ENCODE measurements around the gene MFAP3L. TPM values are rescaled to one million over a fixed set of nuclear protein-coding genes. Genes with fewer than 3 reads are reported as not detected.

The MFAP3L gene
- total RNA-seq: 1 to 10 TPM; 3.4 to 5.3 TPM
- polyA plus RNA-seq: 1 to 10 TPM in 1 of 2 donors, under 1 TPM in 1; 0.87 to 1.4 TPM
- long read RNA-seq, donor 1: 0 reads
- long read RNA-seq, donor 2: 0 reads
- long read RNA-seq, donor 3: 0 reads
- long read RNA-seq, donor 4: 0 reads
- long read RNA-seq, donor 5: 0 reads

GRCh38 chr4:170026253-170027021 lies at the start of gene MFAP3L:
TSS of gene MFAP3L (minus strand) at chr4:170026395. CDS start at chr4:170005877, 20,518 bp downstream.
- TF ChIP-seq CTCF (IDR thresholded peaks at IDR 0.05; ENCODE audit: control extremely low read depth, extremely low read depth): no peak
- Histone ChIP-seq H3K4me3 (peak within 1 kb of the TSS; percentile 89), H3K36me3 (ENCODE audit: control insufficient read depth in 4 of 4, insufficient read depth in 4 of 4, low read length in 4 of 4) (no peaks in the 10 kb centered on the region), H3K9ac (ENCODE audit: insufficient read depth in 1 of 2, low read length in 2 of 2) (peak within 1 kb of the TSS in 1 of 2 donors; percentile 34), H3K27me3 (ENCODE audit: control insufficient read depth in 3 of 3, insufficient read depth in 3 of 3, low read length in 2 of 3) (peaks cover 0 to 19% (median 17%) of the 10 kb centered on the region in 3 donors), H3K4me1 (ENCODE audit: control insufficient read depth in 5 of 5, insufficient read depth in 5 of 5, low read length in 5 of 5) (peaks cover 0 to 10% (median 0%) of the 10 kb centered on the region in 5 donors), H3K27ac (ENCODE audit: low read depth in 1 of 2, low read length in 1 of 2) (peak within 1 kb of the TSS; percentile 80 to 96), H3K9me3 (ENCODE audit: control insufficient read depth in 4 of 4, insufficient read depth in 3 of 4, low read length in 3 of 4) (peaks cover 0 to 1% (median 0%) of the 10 kb centered on the region in 4 donors)
- 0% methylated on average over 63 to 86 of the region's 86 CpGs for WGBS, 2 donors
- ATAC-seq (ENCODE audit: insufficient read depth, low FRiP score): peak; percentile 97
- peak; percentile 86 to 94 (median 91) for DNase-seq

GRCh38 chr4:170071196-170071595 lies 45.0 kb upstream of the MFAP3L start:
- H3K4me1 ChIP-seq (ENCODE audit: control insufficient read depth in 5 of 5, insufficient read depth in 5 of 5, low read length in 5 of 5): no peaks in the 10 kb centered on the region
- no peak overlapping the region for H3K27ac ChIP-seq (ENCODE audit: low read depth in 1 of 2, low read length in 1 of 2)
- no peaks in the 10 kb centered on the region for H3K27me3 ChIP-seq (ENCODE audit: control insufficient read depth in 3 of 3, insufficient read depth in 3 of 3, low read length in 2 of 3)
- WGBS, 2 donors: 91 to 94% methylated on average over 6 of the region's 6 CpGs
- H3K9ac ChIP-seq (ENCODE audit: insufficient read depth in 1 of 2, low read length in 2 of 2): no peak overlapping the region
- no peak for ATAC-seq (ENCODE audit: insufficient read depth, low FRiP score)
- no peak overlapping the region for H3K4me3 ChIP-seq
- no peak for TF ChIP-seq CTCF (IDR thresholded peaks at IDR 0.05; ENCODE audit: control extremely low read depth, extremely low read depth)
- DNase-seq: no peak
- peaks cover 0 to 2% (median 0%) of the 10 kb centered on the region in 4 donors for H3K9me3 ChIP-seq (ENCODE audit: control insufficient read depth in 4 of 4, insufficient read depth in 3 of 4, low read length in 3 of 4)
- peaks cover 2 to 38% (median 11%) of the 10 kb centered on the region in 4 donors for H3K36me3 ChIP-seq (ENCODE audit: control insufficient read depth in 4 of 4, insufficient read depth in 4 of 4, low read length in 4 of 4)

- WGBS, 2 donors: 92 to 93% methylated on average over 8 of the region's 8 CpGs
- no peak overlapping the region for H3K4me3 ChIP-seq
- peaks cover 0 to 2% (median 0%) of the 10 kb centered on the region in 4 donors for H3K9me3 ChIP-seq (ENCODE audit: control insufficient read depth in 4 of 4, insufficient read depth in 3 of 4, low read length in 3 of 4)
- peaks cover 5 to 37% (median 6%) of the 10 kb centered on the region in 4 donors for H3K36me3 ChIP-seq (ENCODE audit: control insufficient read depth in 4 of 4, insufficient read depth in 4 of 4, low read length in 4 of 4)
- DNase-seq: no peak
- H3K27me3 ChIP-seq (ENCODE audit: control insufficient read depth in 3 of 3, insufficient read depth in 3 of 3, low read length in 2 of 3): no peaks in the 10 kb centered on the region
- no peak for TF ChIP-seq CTCF (IDR thresholded peaks at IDR 0.05; ENCODE audit: control extremely low read depth, extremely low read depth)
- no peak for ATAC-seq (ENCODE audit: insufficient read depth, low FRiP score)
- H3K9ac ChIP-seq (ENCODE audit: insufficient read depth in 1 of 2, low read length in 2 of 2): no peak overlapping the region
- H3K27ac ChIP-seq (ENCODE audit: low read depth in 1 of 2, low read length in 1 of 2): no peak overlapping the region
- no peaks in the 10 kb centered on the region for H3K4me1 ChIP-seq (ENCODE audit: control insufficient read depth in 5 of 5, insufficient read depth in 5 of 5, low read length in 5 of 5)
These were observed 42.4 kb upstream of the MFAP3L start for GRCh38 chr4:170068438-170069128.

All from lung (tissue), 16 donors.